Measurements from ENCODE around the gene MRPL23.

DNA sequence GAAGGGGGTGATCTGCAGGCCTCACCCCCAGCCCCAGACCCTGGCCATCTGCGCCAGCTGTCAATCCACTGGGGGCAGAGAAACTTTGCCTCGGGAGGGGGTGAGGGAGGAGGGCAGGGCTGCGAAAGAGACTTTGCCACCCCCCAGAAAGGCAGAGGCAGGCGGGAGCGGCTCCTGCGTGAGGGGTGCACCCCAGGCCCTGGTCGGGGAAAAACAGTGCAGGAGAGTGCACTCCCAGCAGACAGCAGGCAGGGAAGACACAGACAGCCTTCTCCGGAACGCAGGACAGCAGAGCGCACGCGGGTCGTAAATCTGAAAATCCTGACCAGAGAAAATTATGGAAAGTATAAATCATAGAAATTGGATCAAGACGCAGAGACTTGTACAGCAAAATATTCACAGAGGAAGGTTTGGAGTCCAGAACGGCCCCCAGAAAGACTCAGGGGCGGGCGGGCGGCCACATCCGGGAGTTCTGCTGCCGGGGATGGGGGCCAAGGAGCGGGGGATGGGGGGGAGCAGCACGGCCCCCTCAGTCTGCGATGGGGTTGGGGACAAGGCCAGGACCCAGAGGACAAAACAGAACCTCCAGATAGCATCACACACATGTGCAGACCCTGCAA lies 8.0 kb upstream of the MRPL23 start:
- TF ChIP-seq, protein P1, sequence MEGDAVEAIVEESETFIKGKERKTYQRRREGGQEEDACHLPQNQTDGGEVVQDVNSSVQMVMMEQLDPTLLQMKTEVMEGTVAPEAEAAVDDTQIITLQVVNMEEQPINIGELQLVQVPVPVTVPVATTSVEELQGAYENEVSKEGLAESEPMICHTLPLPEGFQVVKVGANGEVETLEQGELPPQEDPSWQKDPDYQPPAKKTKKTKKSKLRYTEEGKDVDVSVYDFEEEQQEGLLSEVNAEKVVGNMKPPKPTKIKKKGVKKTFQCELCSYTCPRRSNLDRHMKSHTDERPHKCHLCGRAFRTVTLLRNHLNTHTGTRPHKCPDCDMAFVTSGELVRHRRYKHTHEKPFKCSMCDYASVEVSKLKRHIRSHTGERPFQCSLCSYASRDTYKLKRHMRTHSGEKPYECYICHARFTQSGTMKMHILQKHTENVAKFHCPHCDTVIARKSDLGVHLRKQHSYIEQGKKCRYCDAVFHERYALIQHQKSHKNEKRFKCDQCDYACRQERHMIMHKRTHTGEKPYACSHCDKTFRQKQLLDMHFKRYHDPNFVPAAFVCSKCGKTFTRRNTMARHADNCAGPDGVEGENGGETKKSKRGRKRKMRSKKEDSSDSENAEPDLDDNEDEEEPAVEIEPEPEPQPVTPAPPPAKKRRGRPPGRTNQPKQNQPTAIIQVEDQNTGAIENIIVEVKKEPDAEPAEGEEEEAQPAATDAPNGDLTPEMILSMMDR (conservative IDR thresholded peaks at IDR 0.05; ENCODE audit: low read depth, low read length), result no peak
- no peak for TF ChIP-seq EZH2 (IDR thresholded peaks at IDR 0.05; ENCODE audit: borderline replicate concordance, low read depth, low read length, poor library complexity, severe bottlenecking)
